GM12872 (cell line): Measurements from ENCODE around the gene TCN2.

Experiments
- TF ChIP-seq, protein P1 (sequence below): IDR thresholded peaks from 3 replicates; pipeline ENCODE4 v1.5.1; 2011; ENCODE audit warnings: low read depth, mild to moderate bottlenecking, low read length, moderate library complexity; ENCODE audit not compliant: insufficient read depth

TCN2 gene

DNA sequence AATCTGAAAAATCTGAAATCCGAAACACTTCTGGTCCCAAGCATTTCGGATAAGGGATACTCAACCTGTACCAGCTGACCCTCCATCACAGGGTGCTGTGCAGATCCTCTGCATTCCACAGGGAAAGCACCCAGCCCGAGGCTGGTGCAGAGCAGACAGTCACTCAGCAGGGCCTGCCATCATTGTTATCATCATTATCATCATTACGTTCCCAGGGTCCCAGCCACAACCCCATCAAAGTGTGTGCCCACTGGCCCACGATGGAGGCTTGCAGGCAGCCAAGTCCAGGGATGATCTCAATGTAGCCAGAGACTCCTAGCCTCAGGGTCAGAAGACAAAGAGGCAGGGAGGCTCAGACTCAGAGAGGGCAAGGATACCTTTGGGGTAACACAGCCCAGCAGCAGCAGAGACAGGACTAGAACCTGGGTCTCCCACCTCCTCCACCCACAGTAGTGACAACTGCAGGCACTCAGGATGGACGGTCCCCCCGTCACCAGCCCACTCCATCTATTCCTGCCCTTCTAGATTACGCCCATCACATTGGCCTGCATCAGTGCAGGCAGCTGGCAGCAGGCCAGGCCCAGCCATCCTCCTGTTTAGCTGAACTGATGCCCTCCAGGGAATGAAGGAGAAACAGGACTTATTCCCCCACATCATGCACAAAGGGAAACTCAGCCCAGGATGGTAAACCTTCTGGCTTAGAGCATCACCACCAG lies 42.8 kb upstream of the TCN2 start:
- TF ChIP-seq, protein P1, sequence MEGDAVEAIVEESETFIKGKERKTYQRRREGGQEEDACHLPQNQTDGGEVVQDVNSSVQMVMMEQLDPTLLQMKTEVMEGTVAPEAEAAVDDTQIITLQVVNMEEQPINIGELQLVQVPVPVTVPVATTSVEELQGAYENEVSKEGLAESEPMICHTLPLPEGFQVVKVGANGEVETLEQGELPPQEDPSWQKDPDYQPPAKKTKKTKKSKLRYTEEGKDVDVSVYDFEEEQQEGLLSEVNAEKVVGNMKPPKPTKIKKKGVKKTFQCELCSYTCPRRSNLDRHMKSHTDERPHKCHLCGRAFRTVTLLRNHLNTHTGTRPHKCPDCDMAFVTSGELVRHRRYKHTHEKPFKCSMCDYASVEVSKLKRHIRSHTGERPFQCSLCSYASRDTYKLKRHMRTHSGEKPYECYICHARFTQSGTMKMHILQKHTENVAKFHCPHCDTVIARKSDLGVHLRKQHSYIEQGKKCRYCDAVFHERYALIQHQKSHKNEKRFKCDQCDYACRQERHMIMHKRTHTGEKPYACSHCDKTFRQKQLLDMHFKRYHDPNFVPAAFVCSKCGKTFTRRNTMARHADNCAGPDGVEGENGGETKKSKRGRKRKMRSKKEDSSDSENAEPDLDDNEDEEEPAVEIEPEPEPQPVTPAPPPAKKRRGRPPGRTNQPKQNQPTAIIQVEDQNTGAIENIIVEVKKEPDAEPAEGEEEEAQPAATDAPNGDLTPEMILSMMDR, result no peak

DNA sequence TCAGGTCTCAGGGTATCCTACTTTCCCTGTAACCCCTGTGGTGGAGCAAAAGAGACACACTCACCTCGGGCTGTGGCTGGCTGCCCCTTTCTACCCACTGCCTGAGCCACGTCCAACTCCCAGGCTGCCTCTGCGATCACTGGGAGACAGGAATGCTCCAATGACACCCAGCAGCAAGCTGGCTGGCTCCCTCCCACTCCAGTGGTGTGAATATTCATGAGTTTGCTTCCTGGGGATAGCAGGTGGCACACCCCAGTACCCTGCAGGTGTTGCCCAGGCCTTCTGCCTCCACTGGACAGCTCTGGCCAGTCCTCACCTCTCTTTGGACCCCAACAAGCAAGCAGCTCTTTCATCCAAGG lies 42.2 kb upstream of the TCN2 start:
- TF ChIP-seq, protein P1, result no peak

DNA sequence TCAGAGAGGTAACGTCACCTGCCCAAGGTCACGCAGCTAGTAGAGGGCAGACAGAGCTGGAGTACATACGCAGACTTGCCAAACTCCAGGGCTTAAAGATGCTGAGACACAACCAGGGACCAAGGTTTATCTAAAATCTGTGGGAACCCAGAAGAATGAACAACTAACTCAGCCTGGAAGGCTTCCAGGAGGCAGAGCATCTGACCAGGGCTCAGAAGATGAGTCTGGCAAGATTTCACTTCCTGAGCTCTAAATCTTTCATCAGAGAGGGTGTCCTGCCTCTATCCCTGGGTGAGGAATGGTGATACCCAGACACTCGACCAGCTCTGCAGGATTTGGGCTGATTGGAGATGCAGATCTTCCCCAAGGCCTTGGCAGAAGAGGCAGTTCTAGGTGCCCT lies 41.6 kb upstream of the TCN2 start:
- TF ChIP-seq, protein P1, result no peak

DNA sequence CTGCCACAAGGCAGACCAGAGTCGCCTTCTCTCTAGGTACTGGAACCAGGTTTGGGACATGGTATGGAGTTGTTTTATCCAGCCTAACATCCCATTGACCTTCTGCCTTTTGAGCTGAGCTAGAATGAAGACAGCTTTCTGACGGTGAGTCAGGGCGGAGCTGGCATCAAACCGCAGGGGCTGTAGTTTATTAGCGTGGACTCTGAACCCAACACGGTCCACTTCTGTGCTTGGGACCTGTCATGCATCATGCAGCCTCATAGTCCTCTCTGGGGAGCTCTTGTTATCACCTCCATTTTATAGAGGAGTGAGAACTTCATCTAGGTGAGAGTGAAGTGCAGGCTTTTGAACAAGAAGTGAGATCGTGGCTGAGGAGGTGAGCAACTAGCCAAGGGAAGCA lies 40.8 kb upstream of the TCN2 start:
- TF ChIP-seq, protein P1, result no peak

DNA sequence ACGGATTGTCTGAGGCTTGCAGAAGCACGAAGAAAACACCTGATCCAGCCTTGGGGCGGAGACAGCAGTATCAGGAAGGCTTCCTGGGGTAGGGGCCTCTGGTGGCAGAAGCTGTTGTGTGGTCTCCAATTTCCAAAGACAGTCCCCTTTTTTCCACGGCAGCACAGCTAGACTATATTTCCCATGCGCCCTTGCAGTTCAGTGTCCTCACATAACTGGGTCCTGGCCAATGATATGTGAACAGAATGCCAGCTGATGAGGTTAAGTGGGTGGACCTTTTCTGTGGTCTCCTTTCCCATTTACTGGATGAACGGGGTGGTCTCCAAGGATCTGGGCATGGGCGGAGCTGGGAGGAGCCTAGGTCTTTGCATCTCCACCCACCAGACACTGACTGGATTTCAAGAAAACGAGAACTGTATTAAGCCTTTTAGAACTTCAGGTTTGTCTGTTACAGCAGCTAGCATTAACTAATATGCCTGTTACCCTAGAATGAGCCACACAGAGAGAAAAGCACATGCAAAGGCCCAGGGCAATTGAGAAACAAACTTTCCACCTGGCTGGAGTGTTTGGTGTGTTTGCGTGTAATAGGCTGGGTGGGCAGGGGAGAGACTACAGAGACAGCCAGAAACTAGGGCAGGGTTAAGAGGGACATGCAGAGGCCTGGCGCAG lies 38.7 kb upstream of the TCN2 start:
- TF ChIP-seq, protein P1, result no peak

DNA sequence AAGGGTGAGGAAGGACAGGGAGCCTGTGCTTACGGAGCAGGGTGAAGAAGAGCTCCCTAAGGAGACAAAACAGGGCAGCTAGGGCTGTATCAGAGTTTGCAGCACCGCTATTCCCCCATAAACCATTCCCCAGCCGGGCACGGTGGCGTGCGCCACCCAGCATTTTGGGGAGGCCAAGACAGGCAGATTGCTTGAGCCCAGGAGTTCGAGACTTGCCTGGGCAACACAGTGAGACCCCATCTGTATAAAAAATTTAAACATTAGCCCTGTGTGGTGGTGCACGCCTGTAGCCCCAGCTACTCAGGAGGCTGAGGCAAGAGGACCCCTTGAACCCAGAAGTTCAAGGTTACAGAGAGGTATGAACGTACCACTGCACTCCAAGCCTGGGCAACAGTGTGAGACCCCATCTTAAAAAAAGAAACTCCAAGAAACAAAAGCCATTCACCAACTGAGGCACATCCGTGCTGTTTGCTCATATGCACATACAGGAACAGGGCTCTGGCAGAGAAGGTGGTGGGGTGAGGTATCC lies 37.2 kb upstream of the TCN2 start:
- TF ChIP-seq, protein P1, result no peak

DNA sequence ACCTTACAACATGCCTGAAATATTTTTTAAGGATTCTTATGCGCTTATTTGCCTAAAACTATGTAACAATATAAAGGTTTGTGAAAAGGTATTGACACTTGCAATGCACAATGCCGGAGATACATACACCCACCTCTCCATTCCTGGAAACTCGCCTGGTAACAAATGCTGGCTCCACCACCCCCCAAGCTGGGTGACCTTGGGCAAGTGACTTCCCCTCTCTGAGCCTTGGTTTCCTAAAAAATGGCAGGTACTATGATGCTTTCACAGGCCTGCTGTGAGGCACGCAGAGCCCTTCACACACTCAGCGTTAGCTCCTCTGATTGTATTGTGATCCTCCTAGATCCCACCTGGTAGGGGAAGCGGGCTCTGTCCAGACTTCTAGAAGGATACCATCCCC lies 34.8 kb upstream of the TCN2 start:
- TF ChIP-seq, protein P1, result no peak
